ENCODE results near the gene SYT7.

Gene SYT7

GRCh38 chr11:61585115-61585514 is 4.2 kb upstream of the SYT7 start:
- no peak for DNase-seq (ENCODE audit: low read depth in 2 of 2)

GRCh38 chr11:61581931-61582330 is 1.1 kb upstream of the SYT7 start:
- DNase-seq (ENCODE audit: low read depth in 2 of 2) = no peak

- DNase-seq (ENCODE audit: low read depth in 2 of 2) = no peak
These were observed 496 bp downstream of the SYT7 start for GRCh38 chr11:61580271-61580888.

GRCh38 chr11:61579676-61580270 is 1.1 kb downstream of the SYT7 start:
- DNase-seq (ENCODE audit: low read depth in 2 of 2) = no peak

GRCh38 chr11:61578819-61579675 is 1.8 kb downstream of the SYT7 start:
- no peak for DNase-seq (ENCODE audit: low read depth in 2 of 2)

GRCh38 chr11:61577383-61578118 is 3.3 kb downstream of the SYT7 start:
- DNase-seq (ENCODE audit: low read depth in 2 of 2) = no peak

GRCh38 chr11:61575886-61576861 is 4.7 kb downstream of the SYT7 start:
- DNase-seq (ENCODE audit: low read depth in 2 of 2) = no peak

GRCh38 chr11:61574611-61575010 is 6.3 kb downstream of the SYT7 start:
- DNase-seq (ENCODE audit: low read depth in 2 of 2) = no peak

- no peak for DNase-seq (ENCODE audit: low read depth in 2 of 2)
These were observed 8.0 kb downstream of the SYT7 start for GRCh38 chr11:61572913-61573312.

GRCh38 chr11:61571869-61572268 is 9.0 kb downstream of the SYT7 start:
- no peak for DNase-seq (ENCODE audit: low read depth in 2 of 2)

GRCh38 chr11:61571337-61571736 is 9.5 kb downstream of the SYT7 start:
- no peak for DNase-seq (ENCODE audit: low read depth in 2 of 2)

- DNase-seq (ENCODE audit: low read depth in 2 of 2) = no peak
These were observed 11.2 kb downstream of the SYT7 start for GRCh38 chr11:61569701-61570100.

GRCh38 chr11:61569018-61569417 is 11.9 kb downstream of the SYT7 start:
- DNase-seq (ENCODE audit: low read depth in 2 of 2) = no peak

GRCh38 chr11:61567286-61568061 is 13.4 kb downstream of the SYT7 start:
- DNase-seq (ENCODE audit: low read depth in 2 of 2) = peak; percentile 62 to 70

GRCh38 chr11:61564936-61565696 is 15.8 kb downstream of the SYT7 start:
- no peak for DNase-seq (ENCODE audit: low read depth in 2 of 2)

GRCh38 chr11:61560751-61561150 is 20.1 kb downstream of the SYT7 start:
- no peak for DNase-seq (ENCODE audit: low read depth in 2 of 2)

GRCh38 chr11:61556621-61557020 is 24.3 kb downstream of the SYT7 start:
- DNase-seq (ENCODE audit: low read depth in 2 of 2) = no peak

GRCh38 chr11:61555978-61556377 is 24.9 kb downstream of the SYT7 start:
- no peak for DNase-seq (ENCODE audit: low read depth in 2 of 2)

Data from activated CD4-positive, alpha-beta T cell treated with anti-CD3 and anti-CD28 coated beads for 24 hours (primary cell).